K562 (cell line): ENCODE data around the gene GAMT. TPM values are rescaled to one million over a fixed set of nuclear protein-coding genes. Genes with fewer than 3 reads are reported as not detected.

Experiments used
- BRD9 ChIP-seq: fragments of 450-650 bp; IDR thresholded peaks from 2 replicates; pipeline ENCODE4 v1.6.1; 2018; ENCODE audit warnings: low read depth; ENCODE audit not compliant: partially characterized antibody
- CBX1 ChIP-seq: sonication (generic); IDR thresholded peaks from 2 replicates; pipeline ENCODE4 v1.6.1; 2016; ENCODE audit warnings: antibody characterized with exemption, low read depth, mild to moderate bottlenecking
- DNMT1 ChIP-seq: fragments of 450-650 bp; IDR thresholded peaks from 2 replicates; pipeline ENCODE4 v1.6.1; 2016; ENCODE audit warnings: antibody characterized with exemption, mild to moderate bottlenecking
- EGR1 ChIP-seq: fragments of 450-650 bp; conservative IDR thresholded peaks from 2 replicates; pipeline ENCODE4 v1.6.1; 2017; ENCODE audit warnings: mild to moderate bottlenecking
- ETS2 ChIP-seq: IDR thresholded peaks from 2 replicates; pipeline ENCODE4 v1.6.1; 2016; ENCODE audit warnings: borderline replicate concordance, missing genetic modification characterization, mild to moderate bottlenecking, moderate library complexity, missing compliant biosample characterization; ENCODE audit not compliant: poor library complexity, severe bottlenecking
- HDAC3 ChIP-seq: fragments of 450-650 bp; IDR thresholded peaks from 2 replicates; pipeline ENCODE4 v1.6.1; 2018; ENCODE audit warnings: borderline replicate concordance, mild to moderate bottlenecking, moderate library complexity; ENCODE audit not compliant: partially characterized antibody
- HEY1 ChIP-seq: fragments of 250-450 bp; sonication (Bioruptor Pico); IDR thresholded peaks from 2 replicates; pipeline ENCODE4 v1.5.0; 2020; ENCODE audit warnings: mild to moderate bottlenecking, moderate library complexity, borderline replicate concordance
- MAFG ChIP-seq: fragments of 450-650 bp; conservative IDR thresholded peaks from 2 replicates; pipeline ENCODE4 v1.6.1; 2016; ENCODE audit warnings: missing genetic modification characterization, missing compliant biosample characterization
- MAFK ChIP-seq: IDR thresholded peaks from 2 replicates; pipeline ENCODE4 v1.6.1; 2011; ENCODE audit warnings: low read length, improper control_type of control experiment
- NFE2 ChIP-seq: IDR thresholded peaks from 2 replicates; pipeline ENCODE4 v1.6.1; 2014; ENCODE audit warnings: antibody characterized with exemption, low read depth
- NFE2L1 ChIP-seq: fragments of 450-650 bp; IDR thresholded peaks from 2 replicates; pipeline ENCODE4 v1.6.1; 2016; ENCODE audit warnings: missing genetic modification characterization, low read depth, mild to moderate bottlenecking, missing compliant biosample characterization, moderate library complexity, borderline replicate concordance
- NFIC ChIP-seq: fragments of 450-650 bp; IDR thresholded peaks from 2 replicates; pipeline ENCODE4 v1.6.1; 2017; ENCODE audit warnings: mild to moderate bottlenecking, inconsistent platforms
- PCBP1 ChIP-seq: fragments of 200-400 bp; formaldehyde crosslinking; IDR thresholded peaks from 2 replicates; pipeline ENCODE4 v1.6.1; 2018; ENCODE audit warnings: mild to moderate bottlenecking, low read depth, low read length; ENCODE audit not compliant: poor library complexity, severe bottlenecking
- PML ChIP-seq: IDR thresholded peaks from 2 replicates; pipeline ENCODE4 v1.6.1; 2012; ENCODE audit warnings: low read length, inconsistent platforms
- POLR2G ChIP-seq: fragments of 200-400 bp; formaldehyde crosslinking; IDR thresholded peaks from 2 replicates; pipeline ENCODE4 v1.6.1; 2017; ENCODE audit warnings: low read depth, mild to moderate bottlenecking, antibody characterized with exemption, low read length, moderate library complexity
- POLR2H ChIP-seq: IDR thresholded peaks from 2 replicates; pipeline ENCODE4 v1.6.1; 2016; ENCODE audit warnings: missing genetic modification characterization, low read depth, mild to moderate bottlenecking, control low read depth, missing compliant biosample characterization, moderate library complexity
- SPI1 ChIP-seq: IDR thresholded peaks from 2 replicates; pipeline ENCODE4 v1.6.1; 2011; ENCODE audit warnings: low read depth, low read length, control low read depth, borderline replicate concordance
- TAL1 ChIP-seq: fragments of 450-650 bp; IDR thresholded peaks from 2 replicates; pipeline ENCODE4 v1.6.1; 2016; ENCODE audit warnings: mild to moderate bottlenecking
- TCF3 ChIP-seq: sonication (generic); formaldehyde crosslinking; IDR thresholded peaks from 2 replicates; pipeline ENCODE4 v1.4.0; 2020; ENCODE audit warnings: mild to moderate bottlenecking, missing genetic modification reagents
- XRCC5 ChIP-seq: fragments of 200-400 bp; formaldehyde crosslinking; IDR thresholded peaks from 2 replicates; pipeline ENCODE4 v1.6.1; 2017; ENCODE audit warnings: low read depth, mild to moderate bottlenecking, low read length
- polyA plus RNA-seq, 8 experiments: library from polyadenylated mRNA; depleted of rRNA in 4 of 8; stranded (reverse) in 5 of 8; unstranded in 3 of 8; fragments of >200 nt; fragmentation: Nextera tagmentation in 2 of 8; fragmentation: Illumina TruSeq in 1 of 8; extraction: Ambion mirVana in 2 of 8; extraction: Trizol in 1 of 8; gene quantifications; 2 replicates each; pipeline versions ENCODE4 v1.2.1 to v1.2.3, GENCODE V29; 2011 to 2014; ENCODE audit warnings: inconsistent platforms in 1 of 8, missing spikeins in 1 of 8
- total RNA-seq, 7 experiments: library from RNA; depleted of rRNA in 6 of 7; stranded (reverse); fragments of >200 nt in 6 of 7; fragmentation: Illumina TruSeq in 2 of 7; extraction: Trizol in 2 of 7; gene quantifications; 2 replicates each; pipeline versions ENCODE4 v1.2.1 to v1.2.3, GENCODE V29; 2011 to 2021; ENCODE audit warnings: low replicate concordance in 1 of 7
- TF ChIP-seq, protein P1 (sequence below): fragments of 450-650 bp; formaldehyde crosslinking; IDR thresholded peaks from 2 replicates; pipeline ENCODE4 v1.4.0; 2020; ENCODE audit warnings: mild to moderate bottlenecking, mixed read lengths

The GAMT gene
- total and polyA plus RNA-seq, 9 of the 15 experiments (the other 6 are each of a cell fraction or from before 2014, with no cell fraction given): 1.3 to 35.3 (median 27.2) TPM

GRCh38 chr19:1360818-1361461, 40.4 kb downstream of the GAMT start (continued):
- TF ChIP-seq HDAC3: no peak
- no peak for TF ChIP-seq NFE2
- no peak for TF ChIP-seq XRCC5
- no peak for TF ChIP-seq DNMT1
- TF ChIP-seq ETS2 (tag): no peak
- TF ChIP-seq PML: no peak
- peak; percentile 35 for TF ChIP-seq NFIC
- TF ChIP-seq TAL1: no peak
- no peak for TF ChIP-seq BRD9
- TF ChIP-seq NFE2L1 (tag): no peak
- TF ChIP-seq CBX1: no peak
- TF ChIP-seq, protein P1, sequence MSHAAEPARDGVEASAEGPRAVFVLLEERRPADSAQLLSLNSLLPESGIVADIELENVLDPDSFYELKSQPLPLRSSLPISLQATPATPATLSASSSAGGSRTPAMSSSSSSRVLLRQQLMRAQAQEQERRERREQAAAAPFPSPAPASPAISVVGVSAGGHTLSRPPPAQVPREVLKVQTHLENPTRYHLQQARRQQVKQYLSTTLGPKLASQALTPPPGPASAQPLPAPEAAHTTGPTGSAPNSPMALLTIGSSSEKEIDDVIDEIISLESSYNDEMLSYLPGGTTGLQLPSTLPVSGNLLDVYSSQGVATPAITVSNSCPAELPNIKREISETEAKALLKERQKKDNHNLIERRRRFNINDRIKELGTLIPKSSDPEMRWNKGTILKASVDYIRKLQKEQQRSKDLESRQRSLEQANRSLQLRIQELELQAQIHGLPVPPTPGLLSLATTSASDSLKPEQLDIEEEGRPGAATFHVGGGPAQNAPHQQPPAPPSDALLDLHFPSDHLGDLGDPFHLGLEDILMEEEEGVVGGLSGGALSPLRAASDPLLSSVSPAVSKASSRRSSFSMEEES (CRISPR knock-in tag): no peak
- no peak for TF ChIP-seq HEY1
- peak; percentile 68; the same call in 1 of the 2 replicates for TF ChIP-seq SPI1
- no peak for TF ChIP-seq MAFG (tag)
- no peak for TF ChIP-seq POLR2H (tag)
- TF ChIP-seq MAFK: no peak
- peak; percentile 16; the same call in 1 of the 2 replicates for TF ChIP-seq EGR1
- no peak for TF ChIP-seq PCBP1
- 0 out of 2 replicates have a peak, but pooled peaks have one; percentile 38 for TF ChIP-seq POLR2G
- no peak for TF ChIP-seq TCF3 (CRISPR knock-in tag)
